Activated CD4-positive, alpha-beta T cell treated with anti-CD3 and anti-CD28 coated beads for 48 hours (primary cell): ENCODE results near the gene RIPOR1.
A peak's percentile ranks its signal among the peaks of the same experiment; 100 is the strongest.
"Not testable (repeated sequence)": the region's sequence is repeated elsewhere in the genome, so short reads cannot be mapped to it uniquely, and the experiment has no call there.

Experiments used
- DNase-seq: peaks from one replicate; pipeline ENCODE4 v3.0.0-alpha.2; 2020

RIPOR1 gene

DNA sequence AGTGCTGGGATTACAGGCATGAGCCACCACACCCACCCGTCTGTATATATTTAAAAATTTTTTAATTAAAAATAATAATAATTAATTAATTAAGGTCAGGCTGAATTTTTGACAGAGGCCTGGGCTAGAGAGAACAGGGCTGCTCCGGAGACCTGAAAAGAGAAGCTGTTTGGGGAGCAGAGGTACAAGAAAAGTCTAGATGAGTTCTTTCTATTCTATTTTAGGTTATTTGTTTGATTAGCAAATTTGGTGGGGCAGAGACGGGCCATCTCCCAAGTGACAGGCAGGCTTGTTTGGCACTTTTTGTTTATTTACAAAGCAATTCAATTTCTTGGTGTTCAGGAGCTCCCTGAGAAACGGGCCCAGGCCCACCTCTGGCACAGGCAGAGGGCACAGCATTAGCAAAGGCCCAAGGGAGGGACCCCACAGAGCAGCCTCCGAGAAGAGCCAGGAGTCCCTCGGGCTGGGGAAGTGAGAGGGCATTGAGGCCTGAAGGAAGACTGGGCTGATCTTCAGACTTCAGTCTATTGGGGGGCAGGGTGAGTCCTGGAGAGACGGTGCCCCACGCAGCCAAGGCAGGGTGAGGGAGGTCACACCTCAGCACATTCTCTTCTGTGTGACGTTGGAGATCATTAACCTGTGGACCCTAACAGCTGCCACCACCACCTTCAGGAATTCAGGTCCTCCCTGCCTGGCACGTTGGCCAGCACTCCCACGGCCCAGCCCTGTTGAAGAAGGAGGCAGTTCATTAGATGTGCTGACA, 10.8 kb upstream of the RIPOR1 start:
- no peak for DNase-seq

DNA sequence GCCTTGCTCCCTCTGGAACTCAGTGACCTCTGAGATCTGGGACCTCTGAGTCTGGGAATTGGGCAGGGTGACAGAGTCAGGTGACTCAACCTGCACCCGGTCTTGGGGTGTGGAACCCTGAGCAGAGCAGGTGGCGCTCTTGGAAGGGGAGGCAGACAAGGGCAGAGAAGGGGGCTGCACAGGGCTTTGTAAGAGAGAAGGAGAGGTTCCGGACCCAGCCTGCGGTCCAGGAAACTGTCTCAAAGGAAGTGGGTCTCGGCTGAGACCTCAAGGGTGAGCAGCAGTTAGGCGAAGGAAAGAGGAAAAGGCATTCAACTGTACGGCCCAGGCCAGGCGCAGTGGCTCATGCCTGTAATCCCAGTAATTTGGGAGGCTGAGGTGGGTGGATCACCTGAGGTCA, 10.0 kb upstream of the RIPOR1 start:
- DNase-seq, result no peak

- no peak for DNase-seq
Measured at GRCh38 chr16:67519242-67519641, 9.4 kb upstream of the RIPOR1 start.

DNA sequence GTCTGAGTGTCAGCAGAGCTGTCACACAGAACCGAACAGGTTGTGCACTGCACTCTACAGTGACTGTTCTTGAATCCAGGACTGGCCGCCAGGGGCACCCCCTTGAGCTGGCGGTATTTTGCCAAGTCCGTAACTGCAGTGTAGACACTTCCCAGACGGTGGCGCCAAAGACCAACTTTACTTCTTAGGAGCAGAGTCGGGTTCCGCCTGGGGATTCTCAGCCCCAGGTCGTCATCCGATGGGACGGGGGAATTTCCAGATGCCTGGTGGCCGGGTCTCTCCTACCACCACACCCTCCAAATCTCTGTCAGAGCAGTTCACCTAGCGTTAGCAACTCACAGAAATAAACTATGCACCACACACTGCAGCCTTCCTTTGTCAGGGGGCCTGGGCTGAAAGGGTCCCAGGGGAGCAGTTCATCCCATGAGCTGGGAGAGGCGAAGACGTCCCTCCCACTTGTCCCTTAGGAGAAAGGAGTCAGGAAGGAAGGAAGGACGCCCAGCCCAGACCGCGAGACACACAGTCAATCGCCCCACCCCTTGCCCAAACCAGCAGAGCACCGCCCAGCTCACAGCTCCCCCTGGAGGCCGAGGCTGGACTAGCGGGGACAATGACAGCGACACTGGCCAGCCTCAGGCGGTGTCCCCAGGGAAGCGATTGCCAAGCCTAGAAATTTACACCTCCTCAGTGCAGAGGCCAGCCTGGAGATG, 7.4 kb upstream of the RIPOR1 start:
- peak; percentile 99 for DNase-seq

GRCh38 chr16:67525176-67525860, 3.3 kb upstream of the RIPOR1 start:
- no peak for DNase-seq

GRCh38 chr16:67526149-67526791, 2.4 kb upstream of the RIPOR1 start:
- DNase-seq, result no peak

DNA sequence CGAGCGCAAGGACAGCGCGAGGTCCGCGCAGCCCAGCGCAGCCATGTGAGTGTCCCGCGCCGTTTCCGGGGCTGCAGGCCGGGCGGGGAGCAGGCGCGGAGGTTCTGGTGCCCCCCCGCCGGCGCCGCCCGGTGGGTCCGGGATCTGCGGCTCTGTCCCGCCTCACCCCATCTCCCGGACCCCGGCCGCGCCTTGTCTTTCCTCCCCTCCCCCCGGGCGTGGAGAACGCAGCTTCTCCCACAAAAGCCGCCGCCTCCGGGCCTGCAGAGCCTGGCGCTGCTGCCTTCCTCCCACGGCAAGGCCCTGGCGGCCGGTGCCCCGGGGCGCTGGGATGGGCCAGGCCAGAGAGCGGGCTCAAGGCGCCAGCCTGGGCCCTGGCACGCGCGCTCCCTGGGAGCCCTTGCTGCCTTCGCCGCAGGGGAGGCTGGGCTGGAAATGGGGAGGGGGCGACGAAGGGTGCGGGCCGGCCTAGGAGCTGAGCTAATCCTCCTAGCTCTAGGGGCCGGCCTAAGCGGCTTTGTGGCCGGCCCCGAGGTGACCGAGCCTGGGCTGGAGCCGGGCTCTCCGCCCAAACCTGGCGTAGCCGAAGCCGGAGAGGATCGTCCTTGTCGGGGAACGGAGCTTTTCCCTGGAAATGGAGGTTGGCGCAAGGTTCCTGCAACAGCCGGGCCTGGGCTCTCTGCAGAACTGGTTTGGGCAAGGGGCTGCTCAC, 397 bp downstream of the RIPOR1 start:
- peak; percentile 48 for DNase-seq

DNA sequence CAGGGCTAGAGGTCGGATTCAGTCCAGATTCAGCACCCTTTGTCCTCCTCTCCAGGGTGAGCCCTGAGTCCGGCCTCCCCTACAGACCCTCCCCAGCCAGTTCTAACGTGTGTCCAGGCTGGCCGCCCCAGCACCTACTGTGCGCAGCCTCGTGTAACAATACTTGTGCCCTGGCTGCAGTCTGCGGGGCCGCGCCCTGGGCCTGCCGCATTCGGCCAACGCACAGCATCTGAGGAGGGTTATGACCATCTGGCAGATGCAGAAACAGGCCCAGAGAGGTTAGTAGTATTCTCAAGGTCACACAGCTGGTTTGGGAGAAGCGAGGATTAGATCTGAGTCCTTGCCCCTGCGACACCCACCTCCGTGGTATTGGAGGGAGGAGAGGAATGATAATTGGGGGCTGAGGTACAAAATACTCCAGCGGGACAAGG, 968 bp downstream of the RIPOR1 start:
- no peak for DNase-seq

GRCh38 chr16:67530013-67530939, 1.6 kb downstream of the RIPOR1 start:
- DNase-seq, result peak; percentile 31

DNA sequence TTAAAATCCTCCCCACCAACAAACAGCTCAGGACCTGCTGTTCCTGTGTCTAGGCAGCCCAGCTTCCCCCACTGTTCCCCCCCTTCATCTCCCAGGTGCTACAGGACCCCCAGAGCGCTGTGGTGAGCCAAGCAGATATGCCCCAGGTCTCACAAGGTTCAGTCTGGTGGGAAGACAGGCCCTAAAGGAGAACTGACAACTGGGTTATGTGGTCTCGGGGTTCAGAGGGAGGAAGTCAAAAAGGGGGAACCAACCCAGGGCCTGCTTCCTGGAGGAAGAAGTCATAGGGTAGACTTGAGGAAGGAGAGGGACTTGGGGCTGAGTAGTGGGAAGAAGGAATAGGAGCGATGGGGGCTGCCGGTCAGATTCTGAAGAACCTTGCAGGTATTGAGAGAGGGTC, 2.6 kb downstream of the RIPOR1 start:
- DNase-seq, result no peak

DNA sequence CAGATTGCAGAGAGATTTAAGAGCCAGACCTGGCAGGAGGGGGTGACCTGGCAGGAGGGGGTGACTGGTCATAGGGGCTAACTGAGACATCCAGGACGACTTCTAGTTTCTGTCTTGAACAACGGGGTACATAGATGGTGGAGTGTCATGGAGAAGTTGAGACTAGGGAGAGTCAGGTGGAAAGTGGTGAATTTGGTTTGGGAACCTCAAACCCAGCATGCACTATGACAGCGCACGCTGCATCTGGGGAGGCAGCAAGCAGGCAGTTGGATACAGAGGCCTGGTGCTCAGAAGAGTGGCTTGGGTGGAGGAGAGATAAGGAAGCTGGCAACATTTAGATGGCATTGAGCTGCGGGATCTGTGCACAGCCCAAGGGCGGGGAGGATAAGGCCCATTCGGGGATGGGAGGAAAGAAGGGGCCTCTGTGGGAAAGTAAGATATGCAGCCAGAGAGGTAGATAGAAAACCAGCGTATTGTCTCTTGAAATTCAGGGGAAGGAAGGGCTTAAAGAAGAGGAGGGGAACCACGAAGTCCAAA, 4.5 kb downstream of the RIPOR1 start:
- no peak for DNase-seq

DNA sequence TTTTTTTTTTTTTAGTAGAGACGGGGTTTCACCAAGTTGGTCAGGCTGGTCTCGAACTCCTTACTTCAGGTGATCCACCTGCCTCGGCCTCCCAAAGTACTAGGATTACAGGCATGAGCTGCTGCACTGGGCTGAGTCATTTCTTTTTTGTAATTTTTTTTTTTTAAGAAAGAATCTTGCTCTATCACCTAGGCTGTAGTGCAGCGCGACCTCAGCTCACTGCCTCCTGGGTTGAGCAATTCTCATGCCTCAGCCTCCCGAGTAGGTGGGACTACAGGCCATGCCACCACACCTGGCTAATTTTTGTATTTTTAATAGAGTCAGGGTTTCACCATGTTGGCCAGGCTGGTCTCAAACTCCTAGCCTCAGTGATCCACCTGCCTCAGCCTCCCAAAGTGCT, 5.4 kb downstream of the RIPOR1 start:
- DNase-seq, result not testable (repeated sequence)

- DNase-seq, result no peak
Measured at GRCh38 chr16:67534431-67534830, 5.8 kb downstream of the RIPOR1 start.

DNA sequence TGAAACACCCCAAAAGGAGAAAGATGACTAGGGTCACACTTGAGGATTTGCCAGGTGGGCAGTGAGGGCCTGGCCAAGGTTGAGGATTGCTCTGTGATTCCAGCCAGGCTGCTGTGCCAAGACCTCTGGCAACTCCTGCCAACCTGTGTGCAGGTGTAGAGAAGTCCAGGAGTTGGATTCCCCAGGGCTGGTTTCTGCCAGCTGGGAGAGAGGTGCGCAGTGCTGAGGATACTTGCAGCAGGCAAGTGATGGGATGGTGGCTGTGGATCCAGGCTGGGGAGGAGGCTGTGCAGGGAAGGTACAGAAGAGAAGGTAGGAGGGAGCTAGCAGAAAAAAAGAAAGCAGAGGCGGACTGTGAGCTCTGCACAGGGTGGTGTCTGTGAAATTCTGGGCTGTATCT, 6.6 kb downstream of the RIPOR1 start:
- no peak for DNase-seq

DNA sequence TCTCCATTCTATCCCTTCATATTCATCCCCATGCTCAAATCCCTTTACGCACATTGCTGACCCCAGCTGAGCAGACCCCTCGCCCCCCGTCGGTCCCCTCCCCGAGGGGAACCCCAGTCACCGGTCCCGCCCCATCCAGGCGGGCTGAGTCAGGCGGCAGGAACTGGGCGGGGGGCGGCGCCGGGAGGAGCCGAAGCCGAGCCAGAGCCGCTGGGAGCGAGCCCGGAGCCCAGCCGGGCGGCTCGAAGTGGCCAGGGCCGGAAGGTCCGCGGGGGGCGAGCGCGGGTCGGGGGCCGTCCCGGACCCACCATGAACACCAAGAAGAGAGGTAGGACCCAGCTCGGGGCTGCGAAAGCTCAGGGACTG, 8.6 kb downstream of the RIPOR1 start:
- peak; percentile 59 for DNase-seq

DNA sequence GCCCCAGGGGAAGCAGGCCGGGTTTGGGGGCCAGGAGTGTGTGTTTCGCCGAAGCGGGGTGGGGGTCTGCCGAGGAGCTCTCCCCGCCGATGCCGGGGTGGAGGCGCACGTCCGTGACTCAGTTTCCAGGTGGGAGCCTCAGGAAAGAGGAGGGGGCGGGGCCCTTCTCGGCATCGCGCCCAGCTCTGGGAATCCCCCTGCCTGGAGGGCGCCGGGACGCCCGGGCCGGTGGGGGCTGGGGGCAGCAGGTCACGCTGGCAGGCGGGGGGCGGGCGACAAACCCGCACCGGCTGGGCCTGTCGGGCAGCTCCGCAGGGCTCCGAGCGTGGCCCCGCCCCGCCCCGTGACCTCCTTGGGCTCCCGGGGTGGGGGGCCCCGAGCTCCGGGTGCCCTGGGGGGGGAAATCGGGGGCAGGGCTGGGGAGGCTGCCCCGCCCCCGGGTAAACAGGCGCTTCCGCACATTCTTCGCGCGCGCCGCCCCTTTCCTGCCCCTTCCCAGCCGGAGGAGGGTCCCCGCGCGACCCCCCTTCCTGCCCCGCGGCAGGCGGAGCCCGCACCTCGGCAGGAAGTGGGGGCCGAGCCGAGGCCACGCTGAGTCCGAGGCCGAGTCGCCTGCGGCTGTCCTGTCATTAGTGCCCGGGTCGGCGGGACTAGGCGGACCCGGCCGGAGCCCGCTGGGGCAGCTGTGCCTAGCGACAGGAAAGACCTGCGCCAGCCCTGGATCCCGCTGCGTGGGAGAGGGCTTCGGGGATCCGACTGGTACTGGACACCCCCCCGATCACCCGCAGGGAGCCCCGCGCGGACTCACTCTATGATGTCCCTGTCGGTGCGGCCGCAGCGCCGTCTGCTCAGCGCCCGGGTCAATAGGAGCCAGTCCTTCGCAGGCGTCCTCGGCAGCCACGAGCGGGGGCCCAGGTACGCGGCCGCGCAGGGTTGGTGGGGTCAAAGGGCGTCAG, 9.3 kb downstream of the RIPOR1 start:
- DNase-seq, result peak; percentile 44

GRCh38 chr16:67538666-67539101, 10.1 kb downstream of the RIPOR1 start:
- no peak for DNase-seq

DNA sequence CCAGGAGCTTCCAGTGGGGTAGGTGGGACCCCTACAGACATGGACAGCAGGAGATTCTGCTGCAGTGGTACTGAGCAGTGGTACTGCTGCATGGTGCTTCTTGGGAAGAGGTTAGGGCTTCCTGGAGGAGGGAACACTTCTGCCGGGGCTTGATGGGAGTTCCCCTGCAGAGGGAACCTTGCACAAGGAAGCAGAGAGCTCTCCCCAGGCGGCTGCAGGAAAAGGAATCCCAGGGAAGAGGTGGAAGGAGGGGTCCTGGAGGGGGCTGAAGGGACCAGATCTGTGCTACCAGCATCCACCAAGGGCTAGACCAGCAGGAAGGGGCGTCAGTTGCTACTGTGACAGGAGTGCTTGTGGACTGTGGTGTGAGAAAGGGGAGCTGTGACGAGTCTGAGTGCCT, 10.6 kb downstream of the RIPOR1 start:
- no peak for DNase-seq

DNA sequence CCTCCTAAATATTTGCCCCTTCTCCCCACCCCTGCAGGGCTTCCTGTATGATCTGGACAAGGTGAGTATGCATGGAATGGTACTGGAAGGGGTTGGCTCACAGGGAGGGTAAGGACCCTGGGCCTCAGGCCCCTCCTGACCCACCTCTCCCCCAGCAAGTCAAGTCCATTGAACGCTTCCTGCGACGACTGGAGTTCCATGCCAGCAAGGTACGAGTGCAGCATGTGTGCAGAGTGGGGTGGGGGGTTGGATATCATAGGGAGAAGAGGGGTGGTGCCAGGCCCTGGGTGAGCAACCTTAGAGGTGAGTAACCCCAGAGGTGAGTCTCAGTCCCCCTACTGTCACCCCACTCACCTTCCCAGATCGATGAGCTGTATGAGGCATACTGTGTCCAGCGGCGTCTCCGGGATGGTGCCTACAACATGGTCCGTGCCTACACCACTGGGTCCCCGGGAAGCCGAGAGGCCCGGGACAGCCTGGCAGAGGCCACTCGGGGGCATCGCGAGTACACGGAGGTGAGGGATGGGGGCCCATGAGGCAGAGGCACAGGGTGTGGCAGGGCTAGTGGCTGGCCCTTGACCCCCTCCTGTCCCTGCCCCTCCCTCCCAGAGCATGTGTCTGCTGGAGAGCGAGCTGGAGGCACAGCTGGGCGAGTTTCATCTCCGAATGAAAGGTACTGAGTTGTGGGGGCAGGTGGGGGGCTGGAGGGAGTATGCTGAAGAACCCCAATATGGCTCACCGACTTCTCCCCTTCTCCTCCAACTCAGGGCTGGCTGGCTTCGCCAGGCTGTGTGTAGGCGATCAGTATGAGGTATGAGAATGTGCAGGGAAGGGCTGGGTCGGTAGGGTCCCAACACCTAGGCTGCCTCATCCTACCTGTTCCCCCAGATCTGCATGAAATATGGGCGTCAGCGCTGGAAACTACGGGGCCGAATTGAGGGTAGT, 11.3 kb downstream of the RIPOR1 start:
- DNase-seq, result no peak
